ENCODE results near the gene SPECC1L. TPM values are rescaled to one million over a fixed set of nuclear protein-coding genes. Genes with fewer than 3 reads are reported as not detected.

Gene SPECC1L
- total and polyA plus RNA-seq, 10 of the 15 experiments (the other 5 are each of a cell fraction or from before 2014, with no cell fraction given) = 1.9 to 40.6 (median 19.1) TPM

DNA sequence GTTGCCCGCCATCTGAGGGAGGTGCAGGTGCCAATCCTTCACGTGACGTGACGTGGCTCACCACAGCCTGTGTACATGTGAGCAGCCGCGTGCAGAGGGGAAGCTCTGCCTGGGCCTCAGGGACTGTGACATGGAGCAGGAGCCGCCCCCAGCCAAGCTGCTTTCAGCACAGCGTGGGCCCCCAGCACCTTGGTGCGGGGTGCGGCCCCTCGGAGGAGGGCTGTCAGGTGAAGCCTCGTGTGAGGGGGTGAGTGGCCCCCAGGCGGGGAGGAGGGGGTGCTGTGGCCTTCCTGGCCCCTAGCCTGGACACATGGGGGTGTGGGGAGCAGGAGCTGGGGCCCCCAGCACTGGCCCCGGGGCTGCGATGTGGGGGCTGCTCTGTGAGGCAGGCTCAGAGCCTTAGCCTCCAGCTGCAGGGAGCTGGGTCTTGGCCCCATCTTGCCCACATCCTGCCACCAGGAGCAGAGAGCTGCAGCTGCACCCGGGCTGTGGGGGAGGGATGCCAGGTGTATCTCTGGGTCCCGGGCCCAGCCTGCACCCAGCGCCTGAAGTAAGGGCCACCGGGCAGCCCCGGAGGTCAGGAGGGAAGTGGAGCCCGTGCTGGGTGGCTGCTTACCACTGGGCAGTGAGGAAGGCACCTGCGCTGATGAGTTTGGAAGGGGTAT lies 157.0 kb downstream of the SPECC1L start, which contains the start of gene ADORA2A (continued):
- TF ChIP-seq, protein P1, sequence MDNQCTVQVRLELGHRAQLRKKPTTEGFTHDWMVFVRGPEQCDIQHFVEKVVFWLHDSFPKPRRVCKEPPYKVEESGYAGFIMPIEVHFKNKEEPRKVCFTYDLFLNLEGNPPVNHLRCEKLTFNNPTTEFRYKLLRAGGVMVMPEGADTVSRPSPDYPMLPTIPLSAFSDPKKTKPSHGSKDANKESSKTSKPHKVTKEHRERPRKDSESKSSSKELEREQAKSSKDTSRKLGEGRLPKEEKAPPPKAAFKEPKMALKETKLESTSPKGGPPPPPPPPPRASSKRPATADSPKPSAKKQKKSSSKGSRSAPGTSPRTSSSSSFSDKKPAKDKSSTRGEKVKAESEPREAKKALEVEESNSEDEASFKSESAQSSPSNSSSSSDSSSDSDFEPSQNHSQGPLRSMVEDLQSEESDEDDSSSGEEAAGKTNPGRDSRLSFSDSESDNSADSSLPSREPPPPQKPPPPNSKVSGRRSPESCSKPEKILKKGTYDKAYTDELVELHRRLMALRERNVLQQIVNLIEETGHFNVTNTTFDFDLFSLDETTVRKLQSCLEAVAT (IDR thresholded peaks at IDR 0.05) = no peak
- TF ChIP-seq SP1 (IDR thresholded peaks at IDR 0.05; ENCODE audit: low read depth, low read length) (peak; percentile 7), KDM1A (IDR thresholded peaks at IDR 0.05; ENCODE audit: borderline replicate concordance) (no peak), DPF2 (IDR thresholded peaks at IDR 0.05) (peak; percentile 82), SRF (IDR thresholded peaks at IDR 0.05; ENCODE audit: low read depth in 2 of 2, low read length in 2 of 2) (0 out of 4 replicates have a peak, but pooled peaks of 1 of the 2 experiments have one; percentile 4), CREB1 (IDR thresholded peaks at IDR 0.05; ENCODE audit: low read depth) (no peak), SMAD5 (IDR thresholded peaks at IDR 0.05; ENCODE audit: low read depth) (no peak), TCF12 (IDR thresholded peaks at IDR 0.05; ENCODE audit: low read depth, low read length) (peak; percentile 100), MXI1 (IDR thresholded peaks at IDR 0.05; ENCODE audit: low read depth, low read length) (peak; percentile 77), RFX5 (IDR thresholded peaks at IDR 0.05; ENCODE audit: low read depth, low read length) (no peak), IRF4 (IDR thresholded peaks at IDR 0.05; ENCODE audit: low read depth, low read length) (0 out of 2 replicates have a peak, but pooled peaks have one; percentile 16), ZBED1 (IDR thresholded peaks at IDR 0.05; ENCODE audit: borderline replicate concordance) (no peak), NR2C1 (IDR thresholded peaks at IDR 0.05) (no peak), BRCA1 (IDR thresholded peaks at IDR 0.05; ENCODE audit: low read depth, low read length) (no peak), NFYA (IDR thresholded peaks at IDR 0.05; ENCODE audit: borderline replicate concordance, low read depth, low read length) (no peak), MEF2A (IDR thresholded peaks at IDR 0.05; ENCODE audit: insufficient read depth, low read depth, low read length) (no peak)
- TF ChIP-seq, protein P2, sequence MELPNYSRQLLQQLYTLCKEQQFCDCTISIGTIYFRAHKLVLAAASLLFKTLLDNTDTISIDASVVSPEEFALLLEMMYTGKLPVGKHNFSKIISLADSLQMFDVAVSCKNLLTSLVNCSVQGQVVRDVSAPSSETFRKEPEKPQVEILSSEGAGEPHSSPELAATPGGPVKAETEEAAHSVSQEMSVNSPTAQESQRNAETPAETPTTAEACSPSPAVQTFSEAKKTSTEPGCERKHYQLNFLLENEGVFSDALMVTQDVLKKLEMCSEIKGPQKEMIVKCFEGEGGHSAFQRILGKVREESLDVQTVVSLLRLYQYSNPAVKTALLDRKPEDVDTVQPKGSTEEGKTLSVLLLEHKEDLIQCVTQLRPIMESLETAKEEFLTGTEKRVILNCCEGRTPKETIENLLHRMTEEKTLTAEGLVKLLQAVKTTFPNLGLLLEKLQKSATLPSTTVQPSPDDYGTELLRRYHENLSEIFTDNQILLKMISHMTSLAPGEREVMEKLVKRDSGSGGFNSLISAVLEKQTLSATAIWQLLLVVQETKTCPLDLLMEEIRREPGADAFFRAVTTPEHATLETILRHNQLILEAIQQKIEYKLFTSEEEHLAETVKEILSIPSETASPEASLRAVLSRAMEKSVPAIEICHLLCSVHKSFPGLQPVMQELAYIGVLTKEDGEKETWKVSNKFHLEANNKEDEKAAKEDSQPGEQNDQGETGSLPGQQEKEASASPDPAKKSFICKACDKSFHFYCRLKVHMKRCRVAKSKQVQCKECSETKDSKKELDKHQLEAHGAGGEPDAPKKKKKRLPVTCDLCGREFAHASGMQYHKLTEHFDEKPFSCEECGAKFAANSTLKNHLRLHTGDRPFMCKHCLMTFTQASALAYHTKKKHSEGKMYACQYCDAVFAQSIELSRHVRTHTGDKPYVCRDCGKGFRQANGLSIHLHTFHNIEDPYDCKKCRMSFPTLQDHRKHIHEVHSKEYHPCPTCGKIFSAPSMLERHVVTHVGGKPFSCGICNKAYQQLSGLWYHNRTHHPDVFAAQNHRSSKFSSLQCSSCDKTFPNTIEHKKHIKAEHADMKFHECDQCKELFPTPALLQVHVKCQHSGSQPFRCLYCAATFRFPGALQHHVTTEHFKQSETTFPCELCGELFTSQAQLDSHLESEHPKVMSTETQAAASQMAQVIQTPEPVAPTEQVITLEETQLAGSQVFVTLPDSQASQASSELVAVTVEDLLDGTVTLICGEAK (IDR thresholded peaks at IDR 0.05; ENCODE audit: borderline replicate concordance) = no peak
- TF ChIP-seq, protein P3, sequence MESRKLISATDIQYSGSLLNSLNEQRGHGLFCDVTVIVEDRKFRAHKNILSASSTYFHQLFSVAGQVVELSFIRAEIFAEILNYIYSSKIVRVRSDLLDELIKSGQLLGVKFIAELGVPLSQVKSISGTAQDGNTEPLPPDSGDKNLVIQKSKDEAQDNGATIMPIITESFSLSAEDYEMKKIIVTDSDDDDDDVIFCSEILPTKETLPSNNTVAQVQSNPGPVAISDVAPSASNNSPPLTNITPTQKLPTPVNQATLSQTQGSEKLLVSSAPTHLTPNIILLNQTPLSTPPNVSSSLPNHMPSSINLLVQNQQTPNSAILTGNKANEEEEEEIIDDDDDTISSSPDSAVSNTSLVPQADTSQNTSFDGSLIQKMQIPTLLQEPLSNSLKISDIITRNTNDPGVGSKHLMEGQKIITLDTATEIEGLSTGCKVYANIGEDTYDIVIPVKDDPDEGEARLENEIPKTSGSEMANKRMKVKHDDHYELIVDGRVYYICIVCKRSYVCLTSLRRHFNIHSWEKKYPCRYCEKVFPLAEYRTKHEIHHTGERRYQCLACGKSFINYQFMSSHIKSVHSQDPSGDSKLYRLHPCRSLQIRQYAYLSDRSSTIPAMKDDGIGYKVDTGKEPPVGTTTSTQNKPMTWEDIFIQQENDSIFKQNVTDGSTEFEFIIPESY (IDR thresholded peaks at IDR 0.05) = no peak
- TF ChIP-seq, protein P4, sequence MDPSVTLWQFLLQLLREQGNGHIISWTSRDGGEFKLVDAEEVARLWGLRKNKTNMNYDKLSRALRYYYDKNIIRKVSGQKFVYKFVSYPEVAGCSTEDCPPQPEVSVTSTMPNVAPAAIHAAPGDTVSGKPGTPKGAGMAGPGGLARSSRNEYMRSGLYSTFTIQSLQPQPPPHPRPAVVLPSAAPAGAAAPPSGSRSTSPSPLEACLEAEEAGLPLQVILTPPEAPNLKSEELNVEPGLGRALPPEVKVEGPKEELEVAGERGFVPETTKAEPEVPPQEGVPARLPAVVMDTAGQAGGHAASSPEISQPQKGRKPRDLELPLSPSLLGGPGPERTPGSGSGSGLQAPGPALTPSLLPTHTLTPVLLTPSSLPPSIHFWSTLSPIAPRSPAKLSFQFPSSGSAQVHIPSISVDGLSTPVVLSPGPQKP (IDR thresholded peaks at IDR 0.05; ENCODE audit: low read depth, low read length) = no peak
- TF ChIP-seq, protein P5, sequence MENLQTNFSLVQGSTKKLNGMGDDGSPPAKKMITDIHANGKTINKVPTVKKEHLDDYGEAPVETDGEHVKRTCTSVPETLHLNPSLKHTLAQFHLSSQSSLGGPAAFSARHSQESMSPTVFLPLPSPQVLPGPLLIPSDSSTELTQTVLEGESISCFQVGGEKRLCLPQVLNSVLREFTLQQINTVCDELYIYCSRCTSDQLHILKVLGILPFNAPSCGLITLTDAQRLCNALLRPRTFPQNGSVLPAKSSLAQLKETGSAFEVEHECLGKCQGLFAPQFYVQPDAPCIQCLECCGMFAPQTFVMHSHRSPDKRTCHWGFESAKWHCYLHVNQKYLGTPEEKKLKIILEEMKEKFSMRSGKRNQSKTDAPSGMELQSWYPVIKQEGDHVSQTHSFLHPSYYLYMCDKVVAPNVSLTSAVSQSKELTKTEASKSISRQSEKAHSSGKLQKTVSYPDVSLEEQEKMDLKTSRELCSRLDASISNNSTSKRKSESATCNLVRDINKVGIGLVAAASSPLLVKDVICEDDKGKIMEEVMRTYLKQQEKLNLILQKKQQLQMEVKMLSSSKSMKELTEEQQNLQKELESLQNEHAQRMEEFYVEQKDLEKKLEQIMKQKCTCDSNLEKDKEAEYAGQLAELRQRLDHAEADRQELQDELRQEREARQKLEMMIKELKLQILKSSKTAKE (IDR thresholded peaks at IDR 0.05; ENCODE audit: low read depth, poor library complexity, severe bottlenecking) = no peak
